GM21423 (cell line): ENCODE data around the gene TBL1X.

Experiments
- ATAC-seq: cut with Tn5 transposase; IDR thresholded peaks from one replicate; pipeline ENCODE4 v1.9.1; 2021; ENCODE audit warnings: mild to moderate bottlenecking, moderate library complexity; ENCODE audit not compliant: unreplicated experiment

Gene TBL1X

DNA sequence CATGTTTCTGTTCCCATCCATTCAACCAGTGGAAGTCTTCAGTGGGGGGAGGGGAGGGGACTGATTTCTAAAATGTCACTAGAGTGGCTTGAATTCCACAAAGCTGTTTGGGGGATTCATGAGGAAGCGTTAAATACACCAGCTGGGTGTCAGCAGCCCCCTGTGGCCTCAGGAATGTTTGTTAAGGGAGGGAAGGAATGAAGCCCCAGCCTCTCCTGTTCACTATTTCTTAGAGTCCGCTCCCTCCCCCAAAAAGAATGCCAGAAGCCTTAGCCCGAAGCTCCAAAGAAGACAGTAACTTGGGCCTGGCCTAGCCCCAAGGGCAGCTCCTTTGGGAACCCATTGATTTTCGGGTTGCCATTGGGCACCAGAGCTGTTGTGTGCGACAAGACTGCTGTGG lies 324.7 kb downstream of the TBL1X start:
- no peak for ATAC-seq
